MM.1S (cell line): ENCODE results near the gene FOXJ3.

Source experiments
- CTCF ChIP-seq: fragments of 300-600 bp; sonication (generic); IDR thresholded peaks from 2 replicates; pipeline ENCODE4 v1.5.1; 2016; ENCODE audit warnings: antibody characterized with exemption, low read length, mixed read lengths
- EZH2 ChIP-seq: fragments of 300-600 bp; sonication (generic); optimal IDR thresholded peaks from 2 replicates; pipeline ENCODE3; 2017; ENCODE audit warnings: low read depth, mild to moderate bottlenecking, antibody characterized with exemption, low read length, mixed read lengths

GRCh38 chr1:42191319-42191718 lies 143.7 kb downstream of the FOXJ3 start:
- TF ChIP-seq CTCF (no peak), EZH2 (no peak)
